GM23338 (cell line): ENCODE results near the gene RELL1.

ENCODE experiments used
- CREB1 ChIP-seq: fragments of 250-450 bp; sonication (Bioruptor Pico); IDR thresholded peaks from 2 replicates; pipeline ENCODE4 v1.5.0; 2020; ENCODE audit warnings: low read depth, mild to moderate bottlenecking, moderate library complexity
- JUNB ChIP-seq: IDR thresholded peaks from one replicate; pipeline ENCODE4 v1.6.1; 2016; ENCODE audit warnings: antibody characterized with exemption; ENCODE audit not compliant: unreplicated experiment
- POLR2AphosphoS5 ChIP-seq: IDR thresholded peaks from 2 replicates; pipeline ENCODE4 v1.6.1; 2016; ENCODE audit warnings: antibody characterized with exemption, low read depth
- TF ChIP-seq, protein P1 (sequence below), 2 experiments: fragments of 200-600 bp in 1 of 2; sonication (generic) in 1 of 2; conservative IDR thresholded peaks; 2 replicates each; pipeline versions ENCODE4 v1.5.1 to v1.6.1; 2016 to 2017; ENCODE audit warnings: antibody characterized with exemption in 2 of 2, low read depth in 2 of 2, mild to moderate bottlenecking in 2 of 2, moderate library complexity in 1 of 2

DNA sequence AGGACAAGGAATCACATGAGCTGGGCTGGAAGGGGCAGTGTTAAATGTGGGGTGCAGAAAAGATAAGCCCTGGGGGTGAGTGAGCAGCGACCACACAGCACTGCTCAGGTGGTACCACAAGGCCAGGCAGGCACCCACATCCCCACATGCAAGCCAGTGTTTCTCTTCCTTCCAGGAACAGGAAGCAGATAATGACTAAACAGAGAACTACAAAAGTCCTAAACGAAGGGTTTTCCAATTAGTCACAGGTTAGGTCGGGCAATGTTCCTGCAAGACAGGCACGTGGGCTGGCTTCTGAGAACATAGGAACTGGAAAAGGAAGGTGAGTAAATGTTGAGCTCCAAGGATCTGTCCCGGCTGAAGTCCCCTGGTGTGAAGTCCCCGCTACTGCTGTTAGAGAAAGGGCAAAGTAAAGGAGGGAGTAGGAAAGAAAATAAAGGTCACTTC is 19.5 kb downstream of the RELL1 start:
- no peak for TF ChIP-seq POLR2AphosphoS5
- TF ChIP-seq, protein P1, sequence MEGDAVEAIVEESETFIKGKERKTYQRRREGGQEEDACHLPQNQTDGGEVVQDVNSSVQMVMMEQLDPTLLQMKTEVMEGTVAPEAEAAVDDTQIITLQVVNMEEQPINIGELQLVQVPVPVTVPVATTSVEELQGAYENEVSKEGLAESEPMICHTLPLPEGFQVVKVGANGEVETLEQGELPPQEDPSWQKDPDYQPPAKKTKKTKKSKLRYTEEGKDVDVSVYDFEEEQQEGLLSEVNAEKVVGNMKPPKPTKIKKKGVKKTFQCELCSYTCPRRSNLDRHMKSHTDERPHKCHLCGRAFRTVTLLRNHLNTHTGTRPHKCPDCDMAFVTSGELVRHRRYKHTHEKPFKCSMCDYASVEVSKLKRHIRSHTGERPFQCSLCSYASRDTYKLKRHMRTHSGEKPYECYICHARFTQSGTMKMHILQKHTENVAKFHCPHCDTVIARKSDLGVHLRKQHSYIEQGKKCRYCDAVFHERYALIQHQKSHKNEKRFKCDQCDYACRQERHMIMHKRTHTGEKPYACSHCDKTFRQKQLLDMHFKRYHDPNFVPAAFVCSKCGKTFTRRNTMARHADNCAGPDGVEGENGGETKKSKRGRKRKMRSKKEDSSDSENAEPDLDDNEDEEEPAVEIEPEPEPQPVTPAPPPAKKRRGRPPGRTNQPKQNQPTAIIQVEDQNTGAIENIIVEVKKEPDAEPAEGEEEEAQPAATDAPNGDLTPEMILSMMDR (conservative IDR thresholded peaks at IDR 0.05; ENCODE audit: low read depth in 2 of 2), result no peak
- no peak for TF ChIP-seq CREB1 (CRISPR knock-in tag)
- TF ChIP-seq JUNB, result no peak
